ENCODE measurements around the gene NUDT3.

DNA sequence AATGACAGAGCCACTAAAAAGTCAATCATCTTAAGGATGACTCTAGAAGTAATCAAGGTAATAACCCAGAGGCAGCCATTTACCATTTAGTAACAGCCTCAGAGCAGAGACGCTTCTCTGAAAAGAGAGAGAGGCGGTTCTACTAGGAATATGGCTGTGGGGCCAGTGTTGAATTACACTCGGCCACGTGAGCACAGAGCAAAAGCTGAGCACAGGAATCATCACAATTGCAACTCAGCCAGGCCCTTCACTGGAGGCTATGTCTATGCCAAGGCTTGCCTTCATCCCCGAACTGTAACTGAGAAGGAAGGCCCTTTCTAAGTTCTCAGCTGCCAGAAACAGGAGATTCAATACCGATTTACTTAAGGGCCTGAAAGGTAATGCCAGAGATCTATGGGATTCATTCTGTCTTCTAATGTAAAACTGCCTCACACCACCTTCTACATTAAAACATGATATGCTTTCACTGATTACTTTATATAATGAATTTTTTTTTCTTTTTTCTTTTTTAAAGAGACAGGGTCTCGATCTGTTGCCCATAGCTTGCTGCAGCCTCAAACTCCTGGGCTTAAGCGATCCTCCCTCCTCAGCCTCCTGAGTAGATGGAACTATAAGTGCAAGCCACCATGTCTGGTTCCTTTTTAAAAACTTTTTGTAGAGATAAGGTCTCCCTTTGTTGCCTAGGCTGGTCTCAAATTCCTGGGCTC lies 67.6 kb downstream of the NUDT3 start:
- TF ChIP-seq POLR2AphosphoS5 (IDR thresholded peaks at IDR 0.05; ENCODE audit: low read depth, low read length) (no peak), SIN3A (IDR thresholded peaks at IDR 0.05; ENCODE audit: low read depth) (no peak), EZH2 (IDR thresholded peaks at IDR 0.05) (no peak), EGR1 (IDR thresholded peaks at IDR 0.05; ENCODE audit: low read depth) (no peak), EZH2phosphoT487 (IDR thresholded peaks at IDR 0.05; ENCODE audit: borderline replicate concordance) (no peak), SRF (IDR thresholded peaks at IDR 0.05; ENCODE audit: low read depth) (no peak), TCF7L2 (IDR thresholded peaks at IDR 0.05; ENCODE audit: borderline replicate concordance, extremely low read depth, insufficient read depth, insufficient read length) (no peak), POLR2A (IDR thresholded peaks at IDR 0.05; ENCODE audit: borderline replicate concordance, extremely low read depth, insufficient read depth, insufficient read length) (no peak)
- TF ChIP-seq, protein P1, sequence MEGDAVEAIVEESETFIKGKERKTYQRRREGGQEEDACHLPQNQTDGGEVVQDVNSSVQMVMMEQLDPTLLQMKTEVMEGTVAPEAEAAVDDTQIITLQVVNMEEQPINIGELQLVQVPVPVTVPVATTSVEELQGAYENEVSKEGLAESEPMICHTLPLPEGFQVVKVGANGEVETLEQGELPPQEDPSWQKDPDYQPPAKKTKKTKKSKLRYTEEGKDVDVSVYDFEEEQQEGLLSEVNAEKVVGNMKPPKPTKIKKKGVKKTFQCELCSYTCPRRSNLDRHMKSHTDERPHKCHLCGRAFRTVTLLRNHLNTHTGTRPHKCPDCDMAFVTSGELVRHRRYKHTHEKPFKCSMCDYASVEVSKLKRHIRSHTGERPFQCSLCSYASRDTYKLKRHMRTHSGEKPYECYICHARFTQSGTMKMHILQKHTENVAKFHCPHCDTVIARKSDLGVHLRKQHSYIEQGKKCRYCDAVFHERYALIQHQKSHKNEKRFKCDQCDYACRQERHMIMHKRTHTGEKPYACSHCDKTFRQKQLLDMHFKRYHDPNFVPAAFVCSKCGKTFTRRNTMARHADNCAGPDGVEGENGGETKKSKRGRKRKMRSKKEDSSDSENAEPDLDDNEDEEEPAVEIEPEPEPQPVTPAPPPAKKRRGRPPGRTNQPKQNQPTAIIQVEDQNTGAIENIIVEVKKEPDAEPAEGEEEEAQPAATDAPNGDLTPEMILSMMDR (IDR thresholded peaks at IDR 0.05 in 2 of 3, conservative IDR thresholded peaks at IDR 0.05 in 1 of 3; ENCODE audit: borderline replicate concordance in 1 of 3, insufficient read depth in 1 of 3, low read depth in 2 of 3, low read length in 2 of 3) = no peak

Data from HCT116 (cell line).